Stimulated activated CD4-positive, alpha-beta T cell treated with anti-CD3 and anti-CD28 coated beads, Interleukin-15, amount 100 ng/mL, for 1 hour (primary cell): ENCODE data around the gene KLF16.
"Not testable (repeated sequence)": the region's sequence is repeated elsewhere in the genome, so short reads cannot be mapped to it uniquely, and the experiment has no call there.

Experiments used
- DNase-seq, 2 donors: peaks; one replicate each; pipeline ENCODE4 v3.0.0-alpha.2; 2020; ENCODE audit warnings: low read depth in 1 of 2, low spot score in 1 of 2

KLF16 gene

GRCh38 chr19:1863328-1863637 is at the start of gene KLF16:
KLF16 (minus strand) TSS chr19:1863579; CDS start chr19:1863497, 82 bp downstream.
- DNase-seq = no peak

- DNase-seq = no peak
Observed at GRCh38 chr19:1912760-1913505, 49.6 kb upstream of the KLF16 start.

GRCh38 chr19:1911995-1912394 is 48.6 kb upstream of the KLF16 start:
- no peak for DNase-seq

GRCh38 chr19:1911098-1911497 is 47.7 kb upstream of the KLF16 start:
- no peak for DNase-seq

GRCh38 chr19:1910177-1910576 is 46.8 kb upstream of the KLF16 start:
- DNase-seq = no peak

GRCh38 chr19:1909761-1910080 is 46.3 kb upstream of the KLF16 start:
- no peak for DNase-seq

- no peak for DNase-seq
Observed at GRCh38 chr19:1908364-1908678, 44.9 kb upstream of the KLF16 start.

- DNase-seq = no peak
Observed at GRCh38 chr19:1907563-1908363, 44.4 kb upstream of the KLF16 start.

- DNase-seq = no peak
Observed at GRCh38 chr19:1906985-1907562, 43.7 kb upstream of the KLF16 start.

GRCh38 chr19:1905863-1906375 is 42.5 kb upstream of the KLF16 start:
- DNase-seq = no peak

GRCh38 chr19:1905110-1905862 is 41.9 kb upstream of the KLF16 start, which contains the start of the genes ADAT3 and SCAMP4:
ADAT3 (plus strand) TSS chr19:1905399; CDS start chr19:1912048, 6,649 bp downstream.
SCAMP4 (plus strand) TSS chr19:1905399; CDS start chr19:1915020, 9,621 bp downstream.
- peak; percentile 96 to 97 for DNase-seq

GRCh38 chr19:1904860-1905109 is 41.4 kb upstream of the KLF16 start:
- DNase-seq = no peak

GRCh38 chr19:1902923-1903322 is 39.5 kb upstream of the KLF16 start:
- DNase-seq = no peak

GRCh38 chr19:1901940-1902404 is 38.6 kb upstream of the KLF16 start:
- DNase-seq = no peak

GRCh38 chr19:1896508-1896907 is 33.1 kb upstream of the KLF16 start:
- no peak for DNase-seq

- no peak for DNase-seq
Observed at GRCh38 chr19:1893791-1894190, 30.4 kb upstream of the KLF16 start.

- no peak for DNase-seq
Observed at GRCh38 chr19:1889907-1890306, 26.5 kb upstream of the KLF16 start.

GRCh38 chr19:1888385-1888784 is 25.0 kb upstream of the KLF16 start:
- no peak for DNase-seq

GRCh38 chr19:1886360-1886759 is 23.0 kb upstream of the KLF16 start:
- not testable (repeated sequence) for DNase-seq

- DNase-seq = peak; percentile 89 to 94
Observed at GRCh38 chr19:1885398-1886119, 22.2 kb upstream of the KLF16 start, which contains the start of gene ABHD17A. ABHD17A (minus strand) TSS chr19:1885496; CDS start chr19:1881566, 3,930 bp downstream.
